ENCODE results near the gene ST7. TPM values are rescaled to one million over a fixed set of nuclear protein-coding genes. Genes with fewer than 3 reads are reported as not detected.

ST7 gene
- polyA plus RNA-seq, 1 donor from 2014 or later = 76.8 TPM

DNA sequence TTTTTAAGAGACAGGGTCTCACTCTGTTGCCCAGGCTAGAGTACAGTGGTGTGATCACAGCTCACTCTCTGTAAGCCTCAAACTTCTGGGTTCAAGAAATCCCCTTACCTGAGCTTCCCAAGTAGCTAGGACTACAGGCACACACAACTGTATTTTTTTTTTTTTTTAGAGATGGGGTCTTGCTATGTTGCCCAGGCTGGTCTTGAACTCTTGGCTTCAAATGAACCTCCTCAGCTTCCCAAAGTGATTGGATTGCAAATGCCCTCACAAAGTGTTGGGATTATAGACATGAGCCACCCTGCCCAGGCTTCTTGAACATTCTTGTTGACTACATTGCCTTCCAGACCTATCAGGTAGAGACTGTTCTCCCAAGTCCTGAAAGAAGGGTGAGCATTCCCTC, 296.9 kb downstream of the ST7 start:
- no peak overlapping the region for H3K4me3 ChIP-seq (ENCODE audit: low read length)
- TF ChIP-seq EZH2 (IDR thresholded peaks at IDR 0.05; ENCODE audit: borderline replicate concordance, insufficient read depth, low read length, poor library complexity, severe bottlenecking) (no peak), SMC3 (conservative IDR thresholded peaks at IDR 0.05; ENCODE audit: poor library complexity) (no peak), TAF1 (IDR thresholded peaks at IDR 0.05; ENCODE audit: low read depth) (no peak), RAD21 (conservative IDR thresholded peaks at IDR 0.05) (no peak)
- TF ChIP-seq, protein P1, sequence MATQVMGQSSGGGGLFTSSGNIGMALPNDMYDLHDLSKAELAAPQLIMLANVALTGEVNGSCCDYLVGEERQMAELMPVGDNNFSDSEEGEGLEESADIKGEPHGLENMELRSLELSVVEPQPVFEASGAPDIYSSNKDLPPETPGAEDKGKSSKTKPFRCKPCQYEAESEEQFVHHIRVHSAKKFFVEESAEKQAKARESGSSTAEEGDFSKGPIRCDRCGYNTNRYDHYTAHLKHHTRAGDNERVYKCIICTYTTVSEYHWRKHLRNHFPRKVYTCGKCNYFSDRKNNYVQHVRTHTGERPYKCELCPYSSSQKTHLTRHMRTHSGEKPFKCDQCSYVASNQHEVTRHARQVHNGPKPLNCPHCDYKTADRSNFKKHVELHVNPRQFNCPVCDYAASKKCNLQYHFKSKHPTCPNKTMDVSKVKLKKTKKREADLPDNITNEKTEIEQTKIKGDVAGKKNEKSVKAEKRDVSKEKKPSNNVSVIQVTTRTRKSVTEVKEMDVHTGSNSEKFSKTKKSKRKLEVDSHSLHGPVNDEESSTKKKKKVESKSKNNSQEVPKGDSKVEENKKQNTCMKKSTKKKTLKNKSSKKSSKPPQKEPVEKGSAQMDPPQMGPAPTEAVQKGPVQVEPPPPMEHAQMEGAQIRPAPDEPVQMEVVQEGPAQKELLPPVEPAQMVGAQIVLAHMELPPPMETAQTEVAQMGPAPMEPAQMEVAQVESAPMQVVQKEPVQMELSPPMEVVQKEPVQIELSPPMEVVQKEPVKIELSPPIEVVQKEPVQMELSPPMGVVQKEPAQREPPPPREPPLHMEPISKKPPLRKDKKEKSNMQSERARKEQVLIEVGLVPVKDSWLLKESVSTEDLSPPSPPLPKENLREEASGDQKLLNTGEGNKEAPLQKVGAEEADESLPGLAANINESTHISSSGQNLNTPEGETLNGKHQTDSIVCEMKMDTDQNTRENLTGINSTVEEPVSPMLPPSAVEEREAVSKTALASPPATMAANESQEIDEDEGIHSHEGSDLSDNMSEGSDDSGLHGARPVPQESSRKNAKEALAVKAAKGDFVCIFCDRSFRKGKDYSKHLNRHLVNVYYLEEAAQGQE (IDR thresholded peaks at IDR 0.05; ENCODE audit: borderline replicate concordance) = no peak
- TF ChIP-seq, protein P2, sequence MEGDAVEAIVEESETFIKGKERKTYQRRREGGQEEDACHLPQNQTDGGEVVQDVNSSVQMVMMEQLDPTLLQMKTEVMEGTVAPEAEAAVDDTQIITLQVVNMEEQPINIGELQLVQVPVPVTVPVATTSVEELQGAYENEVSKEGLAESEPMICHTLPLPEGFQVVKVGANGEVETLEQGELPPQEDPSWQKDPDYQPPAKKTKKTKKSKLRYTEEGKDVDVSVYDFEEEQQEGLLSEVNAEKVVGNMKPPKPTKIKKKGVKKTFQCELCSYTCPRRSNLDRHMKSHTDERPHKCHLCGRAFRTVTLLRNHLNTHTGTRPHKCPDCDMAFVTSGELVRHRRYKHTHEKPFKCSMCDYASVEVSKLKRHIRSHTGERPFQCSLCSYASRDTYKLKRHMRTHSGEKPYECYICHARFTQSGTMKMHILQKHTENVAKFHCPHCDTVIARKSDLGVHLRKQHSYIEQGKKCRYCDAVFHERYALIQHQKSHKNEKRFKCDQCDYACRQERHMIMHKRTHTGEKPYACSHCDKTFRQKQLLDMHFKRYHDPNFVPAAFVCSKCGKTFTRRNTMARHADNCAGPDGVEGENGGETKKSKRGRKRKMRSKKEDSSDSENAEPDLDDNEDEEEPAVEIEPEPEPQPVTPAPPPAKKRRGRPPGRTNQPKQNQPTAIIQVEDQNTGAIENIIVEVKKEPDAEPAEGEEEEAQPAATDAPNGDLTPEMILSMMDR (IDR thresholded peaks at IDR 0.05; ENCODE audit: poor library complexity, severe bottlenecking) = no peak
- H3F3A ChIP-seq (ENCODE audit: insufficient read depth, low read length, poor library complexity, severe bottlenecking) = no peaks in the 10 kb centered on the region
- no peak overlapping the region for H3K4me2 ChIP-seq (ENCODE audit: low read length)
- no peaks in the 10 kb centered on the region for H3K79me2 ChIP-seq (replicated peaks; ENCODE audit: insufficient read depth, low read length)
- H3K9ac ChIP-seq (ENCODE audit: low read length) = no peak overlapping the region
- no peaks in the 10 kb centered on the region for H3K9me2 ChIP-seq (ENCODE audit: insufficient read depth, low read length)
- H3K36me3 ChIP-seq (ENCODE audit: insufficient read depth, low read length) = no peaks in the 10 kb centered on the region
- H2AFZ ChIP-seq (ENCODE audit: low read depth, low read length) = no peak overlapping the region
- H3K27ac ChIP-seq (ENCODE audit: low read length) = no peak overlapping the region
- H3K9me3 ChIP-seq (ENCODE audit: low read length) = no peaks in the 10 kb centered on the region
- no peaks in the 10 kb centered on the region for H3K27me3 ChIP-seq (ENCODE audit: insufficient read depth, low read depth, low read length)
- no peaks in the 10 kb centered on the region for H4K20me1 ChIP-seq (ENCODE audit: insufficient read depth)

DNA sequence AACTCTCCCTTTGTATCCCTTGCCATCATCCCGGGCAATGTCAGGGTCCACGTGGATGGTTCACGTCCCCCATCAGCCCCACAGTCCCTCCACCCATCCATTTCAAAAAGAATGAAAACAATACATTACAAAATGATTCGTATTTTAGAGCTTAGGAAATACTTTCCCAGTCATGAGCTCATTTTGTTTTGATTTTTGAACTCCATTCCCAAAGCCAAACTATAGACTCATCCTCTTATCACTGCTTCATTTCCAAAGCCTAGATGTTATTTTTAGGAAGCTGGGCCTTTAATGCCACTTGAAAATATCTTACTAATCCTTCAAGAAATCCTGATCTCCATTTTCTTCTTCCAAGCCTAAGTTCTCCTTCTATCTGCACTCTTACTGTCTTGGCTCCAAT, 297.5 kb downstream of the ST7 start:
- no peaks in the 10 kb centered on the region for H3F3A ChIP-seq (ENCODE audit: insufficient read depth, low read length, poor library complexity, severe bottlenecking)
- no peaks in the 10 kb centered on the region for H3K27me3 ChIP-seq (ENCODE audit: insufficient read depth, low read depth, low read length)
- H3K9ac ChIP-seq (ENCODE audit: low read length) = no peak overlapping the region
- H3K4me3 ChIP-seq (ENCODE audit: low read length) = no peak overlapping the region
- no peaks in the 10 kb centered on the region for H3K9me3 ChIP-seq (ENCODE audit: low read length)
- H3K27ac ChIP-seq (ENCODE audit: low read length) = no peak overlapping the region
- no peaks in the 10 kb centered on the region for H4K20me1 ChIP-seq (ENCODE audit: insufficient read depth)
- H3K9me2 ChIP-seq (ENCODE audit: insufficient read depth, low read length) = no peaks in the 10 kb centered on the region
- no peaks in the 10 kb centered on the region for H3K36me3 ChIP-seq (ENCODE audit: insufficient read depth, low read length)
- H3K79me2 ChIP-seq (replicated peaks; ENCODE audit: insufficient read depth, low read length) = no peaks in the 10 kb centered on the region
- H3K4me2 ChIP-seq (ENCODE audit: low read length) = no peak overlapping the region
- H2AFZ ChIP-seq (ENCODE audit: low read depth, low read length) = no peak overlapping the region
- TF ChIP-seq RAD21 (conservative IDR thresholded peaks at IDR 0.05) (no peak), MXI1 (conservative IDR thresholded peaks at IDR 0.05; ENCODE audit: poor library complexity, severe bottlenecking) (no peak), SMC3 (conservative IDR thresholded peaks at IDR 0.05; ENCODE audit: poor library complexity) (no peak), POLR2AphosphoS5 (IDR thresholded peaks at IDR 0.05) (no peak), TAF1 (IDR thresholded peaks at IDR 0.05; ENCODE audit: low read depth) (no peak), EZH2 (IDR thresholded peaks at IDR 0.05; ENCODE audit: borderline replicate concordance, insufficient read depth, low read length, poor library complexity, severe bottlenecking) (no peak), EP300 (conservative IDR thresholded peaks at IDR 0.05; ENCODE audit: poor library complexity, severe bottlenecking) (no peak)
- TF ChIP-seq, protein P1 (IDR thresholded peaks at IDR 0.05; ENCODE audit: borderline replicate concordance) = no peak
- TF ChIP-seq, protein P2 (IDR thresholded peaks at IDR 0.05; ENCODE audit: poor library complexity, severe bottlenecking) = no peak
